Transverse colon (tissue), 4 donors: Measurements from ENCODE around the gene PTPRG.

Experiments
- POLR2A ChIP-seq: fragments of 450-650 bp; IDR thresholded peaks from one replicate; pipeline ENCODE4 v1.6.1; 2016; ENCODE audit warnings: antibody characterized with exemption, mild to moderate bottlenecking, moderate library complexity
- POLR2AphosphoS5 ChIP-seq, 3 donors: sonication (generic); formaldehyde crosslinking; IDR thresholded peaks; one replicate each; pipeline ENCODE4 v1.6.1; 2016; ENCODE audit warnings: antibody characterized with exemption in 3 of 3
- TF ChIP-seq, protein P1 (sequence below), 5 experiments: fragments of 200-600 bp in 3 of 5; fragments of 450-650 bp in 2 of 5; sonication (generic) in 3 of 5; IDR thresholded peaks; 1 replicate in 2 of 5; 2 replicates in 3 of 5; pipeline ENCODE4 v1.5.1; 2016 to 2017; ENCODE audit warnings: antibody characterized with exemption in 5 of 5, inconsistent platforms in 3 of 5, mild to moderate bottlenecking in 2 of 5, moderate library complexity in 1 of 5

GRCh38 chr3:61793521-61793920 lies 232.2 kb downstream of the PTPRG start:
- TF ChIP-seq POLR2A = no peak
- TF ChIP-seq, protein P1, sequence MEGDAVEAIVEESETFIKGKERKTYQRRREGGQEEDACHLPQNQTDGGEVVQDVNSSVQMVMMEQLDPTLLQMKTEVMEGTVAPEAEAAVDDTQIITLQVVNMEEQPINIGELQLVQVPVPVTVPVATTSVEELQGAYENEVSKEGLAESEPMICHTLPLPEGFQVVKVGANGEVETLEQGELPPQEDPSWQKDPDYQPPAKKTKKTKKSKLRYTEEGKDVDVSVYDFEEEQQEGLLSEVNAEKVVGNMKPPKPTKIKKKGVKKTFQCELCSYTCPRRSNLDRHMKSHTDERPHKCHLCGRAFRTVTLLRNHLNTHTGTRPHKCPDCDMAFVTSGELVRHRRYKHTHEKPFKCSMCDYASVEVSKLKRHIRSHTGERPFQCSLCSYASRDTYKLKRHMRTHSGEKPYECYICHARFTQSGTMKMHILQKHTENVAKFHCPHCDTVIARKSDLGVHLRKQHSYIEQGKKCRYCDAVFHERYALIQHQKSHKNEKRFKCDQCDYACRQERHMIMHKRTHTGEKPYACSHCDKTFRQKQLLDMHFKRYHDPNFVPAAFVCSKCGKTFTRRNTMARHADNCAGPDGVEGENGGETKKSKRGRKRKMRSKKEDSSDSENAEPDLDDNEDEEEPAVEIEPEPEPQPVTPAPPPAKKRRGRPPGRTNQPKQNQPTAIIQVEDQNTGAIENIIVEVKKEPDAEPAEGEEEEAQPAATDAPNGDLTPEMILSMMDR (IDR thresholded peaks at IDR 0.05) = no peak
- no peak for TF ChIP-seq POLR2AphosphoS5 (IDR thresholded peaks at IDR 0.05)
